HG03039 (cell line): ENCODE results near the gene AGBL5.

ENCODE experiments used
- ATAC-seq: cut with Tn5 transposase; IDR thresholded peaks from one replicate; pipeline ENCODE4 v1.9.1; 2021; ENCODE audit warnings: mild to moderate bottlenecking, moderate library complexity; ENCODE audit not compliant: unreplicated experiment

The AGBL5 gene

GRCh38 chr2:27076323-27076722, 24.9 kb downstream of the AGBL5 start:
- ATAC-seq: no peak

- ATAC-seq: no peak
Observed at GRCh38 chr2:27077231-27077630, 25.8 kb downstream of the AGBL5 start.

GRCh38 chr2:27078267-27079194, 27.1 kb downstream of the AGBL5 start, which contains the start of gene EMILIN1:
TSS of gene EMILIN1 (plus strand) at chr2:27078615. CDS start at chr2:27079066, 451 bp downstream.
- no peak for ATAC-seq

GRCh38 chr2:27079233-27080139, 28.0 kb downstream of the AGBL5 start:
- ATAC-seq: no peak

- no peak for ATAC-seq
Observed at GRCh38 chr2:27080140-27080469, 28.6 kb downstream of the AGBL5 start.

GRCh38 chr2:27080603-27080936, 29.1 kb downstream of the AGBL5 start:
- ATAC-seq: no peak

GRCh38 chr2:27081984-27082772, 30.7 kb downstream of the AGBL5 start:
- ATAC-seq: no peak

- no peak for ATAC-seq
Observed at GRCh38 chr2:27082773-27083409, 31.4 kb downstream of the AGBL5 start.

GRCh38 chr2:27083410-27084296, 32.2 kb downstream of the AGBL5 start:
- no peak for ATAC-seq

- no peak for ATAC-seq
Observed at GRCh38 chr2:27084297-27085061, 33.0 kb downstream of the AGBL5 start.

- ATAC-seq: no peak
Observed at GRCh38 chr2:27085062-27085672, 33.7 kb downstream of the AGBL5 start.

GRCh38 chr2:27085673-27086089, 34.2 kb downstream of the AGBL5 start:
- no peak for ATAC-seq

- peak; percentile 64 for ATAC-seq
Observed at GRCh38 chr2:27086090-27086723, 34.7 kb downstream of the AGBL5 start.

- no peak for ATAC-seq
Observed at GRCh38 chr2:27086724-27087593, 35.5 kb downstream of the AGBL5 start, which contains the start of gene KHK. TSS of gene KHK (plus strand) at chr2:27086772. CDS start at chr2:27087260, 488 bp downstream.

- no peak for ATAC-seq
Observed at GRCh38 chr2:27087823-27088410, 36.4 kb downstream of the AGBL5 start.

GRCh38 chr2:27088634-27089033, 37.2 kb downstream of the AGBL5 start:
- no peak for ATAC-seq
